Neural progenitor cell (in vitro differentiated cells): ENCODE measurements around the gene ZNF710.

Experiments
- CTCF ChIP-seq: fragments of 200-600 bp; sonication (generic); IDR thresholded peaks from 2 replicates; pipeline ENCODE4 v1.5.1; 2017; ENCODE audit warnings: antibody characterized with exemption, mild to moderate bottlenecking
- EZH2 ChIP-seq: fragments of 200-600 bp; sonication (generic); IDR thresholded peaks from 2 replicates; pipeline ENCODE4 v1.6.1; 2017; ENCODE audit warnings: antibody characterized with exemption, mild to moderate bottlenecking, moderate library complexity

- TF ChIP-seq CTCF: no peak
- no peak for TF ChIP-seq EZH2
These were observed 27.3 kb downstream of the ZNF710 start for GRCh38 chr15:90028376-90028944.
